Neural cell (in vitro differentiated cells): ENCODE measurements around the gene AFF3. TPM values are rescaled to one million over a fixed set of nuclear protein-coding genes. Genes with fewer than 3 reads are reported as not detected.

Source experiments
- H2AFZ ChIP-seq: fragments of 200-600, 300-800 bp; sonication (generic), shearing (Covaris generic); 2 replicates; pipeline ENCODE4 v1.6.0; 2014; ENCODE audit warnings: low read depth, mild to moderate bottlenecking, antibody characterized with exemption, low read length, moderate library complexity
- H3F3A ChIP-seq: fragments of 200-600 bp; shearing (Covaris generic); 2 replicates; pipeline ENCODE4 v1.6.1; 2016; ENCODE audit warnings: mild to moderate bottlenecking, moderate library complexity, mixed read lengths, antibody characterized with exemption, low read length; ENCODE audit not compliant: insufficient read depth, poor library complexity, severe bottlenecking
- H3K27ac ChIP-seq: fragments of 200-600, 300-800 bp; sonication (generic), shearing (Covaris generic); 2 replicates; pipeline ENCODE4 v1.5.1; 2014; ENCODE audit warnings: mild to moderate bottlenecking, low read length, moderate library complexity
- H3K27me3 ChIP-seq: fragments of 300-800, 200-600 bp; sonication (generic), shearing (Covaris generic); 2 replicates; pipeline ENCODE4 v1.6.0; 2014; ENCODE audit warnings: mild to moderate bottlenecking, low read depth, low read length, moderate library complexity; ENCODE audit not compliant: insufficient read depth
- H3K36me3 ChIP-seq: fragments of 300-800, 200-600 bp; sonication (generic), shearing (Covaris generic); 2 replicates; pipeline ENCODE4 v1.5.1; 2014; ENCODE audit warnings: mild to moderate bottlenecking, antibody characterized with exemption, low read length, moderate library complexity; ENCODE audit not compliant: insufficient read depth
- H3K4me2 ChIP-seq: fragments of 300-800, 200-600 bp; sonication (generic), shearing (Covaris generic); 2 replicates; pipeline ENCODE4 v1.6.0; 2014; ENCODE audit warnings: mild to moderate bottlenecking, low read length
- H3K4me3 ChIP-seq: fragments of 300-800, 200-600 bp; sonication (generic), shearing (Covaris generic); 2 replicates; pipeline ENCODE4 v1.5.1; 2014; ENCODE audit warnings: mild to moderate bottlenecking, low read length, moderate library complexity
- H3K79me2 ChIP-seq: fragments of 200-600 bp; shearing (Covaris generic); replicated peaks from 2 replicates; pipeline ENCODE4 v1.6.0; 2014; ENCODE audit warnings: mild to moderate bottlenecking, low read length, moderate library complexity; ENCODE audit not compliant: insufficient read depth
- H3K9ac ChIP-seq: fragments of 300-800, 200-600 bp; sonication (generic), shearing (Covaris generic); 2 replicates; pipeline ENCODE4 v1.6.1; 2016; ENCODE audit warnings: mild to moderate bottlenecking, low read length, mixed read lengths
- H3K9me2 ChIP-seq: fragments of 200-600 bp; shearing (Covaris generic); 2 replicates; pipeline ENCODE4 v1.6.1; 2016; ENCODE audit warnings: mild to moderate bottlenecking, low read length, mixed read lengths; ENCODE audit not compliant: insufficient read depth
- H3K9me3 ChIP-seq: fragments of 200-600, 300-800 bp; sonication (generic), shearing (Covaris generic); 2 replicates; pipeline ENCODE4 v1.6.1; 2016; ENCODE audit warnings: mild to moderate bottlenecking, mixed run types, low read length, moderate library complexity, mixed read lengths
- H4K20me1 ChIP-seq: fragments of 200-600 bp; shearing (Covaris generic); 2 replicates; pipeline ENCODE4 v1.6.1; 2016; ENCODE audit warnings: mild to moderate bottlenecking, mixed run types; ENCODE audit not compliant: insufficient read depth
- CTCF ChIP-seq: fragments of 450-650 bp; IDR thresholded peaks from 2 replicates; pipeline ENCODE4 v1.5.1; 2014; ENCODE audit warnings: antibody characterized with exemption, mild to moderate bottlenecking, moderate library complexity; ENCODE audit not compliant: poor library complexity, severe bottlenecking
- EP300 ChIP-seq: fragments of 450-650 bp; conservative IDR thresholded peaks from 2 replicates; pipeline ENCODE4 v1.6.1; 2014; ENCODE audit warnings: antibody characterized with exemption, mild to moderate bottlenecking, moderate library complexity; ENCODE audit not compliant: poor library complexity, severe bottlenecking
- EZH2 ChIP-seq: fragments of 200-600, 300-800 bp; shearing (Covaris generic), sonication (generic); IDR thresholded peaks from 2 replicates; pipeline ENCODE4 v1.6.1; 2014; ENCODE audit warnings: antibody characterized with exemption, low read length, borderline replicate concordance, mild to moderate bottlenecking; ENCODE audit not compliant: insufficient read depth, poor library complexity, severe bottlenecking
- MXI1 ChIP-seq: fragments of 450-650 bp; conservative IDR thresholded peaks from 2 replicates; pipeline ENCODE4 v1.6.1; 2014; ENCODE audit warnings: antibody characterized with exemption, mild to moderate bottlenecking; ENCODE audit not compliant: poor library complexity, severe bottlenecking
- POLR2AphosphoS5 ChIP-seq: IDR thresholded peaks from 2 replicates; pipeline ENCODE4 v1.6.1; 2012
- RAD21 ChIP-seq: fragments of 450-650 bp; conservative IDR thresholded peaks from 2 replicates; pipeline ENCODE4 v1.6.1; 2014; ENCODE audit warnings: antibody characterized with exemption, mild to moderate bottlenecking, moderate library complexity
- REST ChIP-seq: IDR thresholded peaks from 2 replicates; pipeline ENCODE4 v1.6.1; 2012; ENCODE audit warnings: borderline replicate concordance
- SMC3 ChIP-seq: fragments of 450-650 bp; conservative IDR thresholded peaks from 2 replicates; pipeline ENCODE4 v1.6.1; 2014; ENCODE audit warnings: antibody characterized with exemption, mild to moderate bottlenecking, moderate library complexity; ENCODE audit not compliant: poor library complexity
- TAF1 ChIP-seq: IDR thresholded peaks from 2 replicates; pipeline ENCODE4 v1.6.1; 2012; ENCODE audit warnings: low read depth
- polyA plus RNA-seq: library from polyadenylated mRNA; depleted of rRNA; stranded (reverse); fragments of >200 nt; gene quantifications from 2 replicates; pipeline ENCODE4 v1.2.3, GENCODE V29; 2014

Gene AFF3
- polyA plus RNA-seq, 1 donor from 2014 or later, result 5.1 TPM

GRCh38 chr2:99822474-99823207 lies 319.7 kb downstream of the AFF3 start:
- Histone ChIP-seq H3K9ac (no peak overlapping the region), H3K27me3 (no peaks in the 10 kb centered on the region), H3K36me3 (no peaks in the 10 kb centered on the region), H3K27ac (no peak overlapping the region), H3K79me2 (no peaks in the 10 kb centered on the region), H3K4me3 (peak overlapping the region; percentile 42), H3F3A (no peaks in the 10 kb centered on the region), H3K4me2 (no peak overlapping the region), H2AFZ (no peak overlapping the region), H3K9me3 (no peaks in the 10 kb centered on the region), H3K9me2 (no peaks in the 10 kb centered on the region), H4K20me1 (no peaks in the 10 kb centered on the region)
- TF ChIP-seq MXI1 (no peak), CTCF (no peak), TAF1 (no peak), REST (peak; percentile 37)

GRCh38 chr2:99821984-99822383 lies 320.4 kb downstream of the AFF3 start:
- Histone ChIP-seq H4K20me1 (no peaks in the 10 kb centered on the region), H3K9me3 (no peaks in the 10 kb centered on the region), H3K27me3 (no peaks in the 10 kb centered on the region), H3K4me3 (no peak overlapping the region), H3K27ac (no peak overlapping the region), H3K9me2 (no peaks in the 10 kb centered on the region), H3K79me2 (no peaks in the 10 kb centered on the region), H3K36me3 (no peaks in the 10 kb centered on the region), H2AFZ (no peak overlapping the region), H3K4me2 (no peak overlapping the region), H3K9ac (no peak overlapping the region), H3F3A (no peaks in the 10 kb centered on the region)
- no peak for TF ChIP-seq REST
- TF ChIP-seq TAF1, result no peak
- TF ChIP-seq CTCF, result no peak
- no peak for TF ChIP-seq MXI1
- no peak for TF ChIP-seq EP300
- TF ChIP-seq RAD21, result no peak
- TF ChIP-seq POLR2AphosphoS5, result no peak
- no peak for TF ChIP-seq EZH2
- TF ChIP-seq SMC3, result no peak
